ENCODE measurements around the gene PANK4.

DNA sequence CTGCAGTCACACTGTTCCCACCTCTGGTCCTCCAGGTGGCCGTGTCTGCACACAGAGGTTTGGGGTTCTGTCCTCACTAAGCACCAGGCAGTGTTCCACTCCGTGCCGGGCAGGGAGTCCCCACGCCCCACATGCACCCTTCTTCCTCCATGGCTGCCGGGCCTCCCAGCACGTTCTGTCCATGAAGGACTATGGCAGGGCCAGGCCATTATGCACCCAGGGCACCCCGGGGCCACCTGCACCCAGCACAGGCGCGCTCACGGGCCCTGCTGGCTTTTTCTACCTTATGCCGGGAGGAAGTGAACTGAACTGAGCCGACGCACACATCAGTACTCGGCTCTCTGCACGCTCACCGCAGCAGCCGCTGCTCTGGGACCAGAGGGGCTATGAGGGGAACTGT is 10.3 kb downstream of the PANK4 start:
- TF ChIP-seq, protein P1, sequence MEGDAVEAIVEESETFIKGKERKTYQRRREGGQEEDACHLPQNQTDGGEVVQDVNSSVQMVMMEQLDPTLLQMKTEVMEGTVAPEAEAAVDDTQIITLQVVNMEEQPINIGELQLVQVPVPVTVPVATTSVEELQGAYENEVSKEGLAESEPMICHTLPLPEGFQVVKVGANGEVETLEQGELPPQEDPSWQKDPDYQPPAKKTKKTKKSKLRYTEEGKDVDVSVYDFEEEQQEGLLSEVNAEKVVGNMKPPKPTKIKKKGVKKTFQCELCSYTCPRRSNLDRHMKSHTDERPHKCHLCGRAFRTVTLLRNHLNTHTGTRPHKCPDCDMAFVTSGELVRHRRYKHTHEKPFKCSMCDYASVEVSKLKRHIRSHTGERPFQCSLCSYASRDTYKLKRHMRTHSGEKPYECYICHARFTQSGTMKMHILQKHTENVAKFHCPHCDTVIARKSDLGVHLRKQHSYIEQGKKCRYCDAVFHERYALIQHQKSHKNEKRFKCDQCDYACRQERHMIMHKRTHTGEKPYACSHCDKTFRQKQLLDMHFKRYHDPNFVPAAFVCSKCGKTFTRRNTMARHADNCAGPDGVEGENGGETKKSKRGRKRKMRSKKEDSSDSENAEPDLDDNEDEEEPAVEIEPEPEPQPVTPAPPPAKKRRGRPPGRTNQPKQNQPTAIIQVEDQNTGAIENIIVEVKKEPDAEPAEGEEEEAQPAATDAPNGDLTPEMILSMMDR (IDR thresholded peaks at IDR 0.05): no peak
- no peak for TF ChIP-seq POLR2A (IDR thresholded peaks at IDR 0.05)

Measured in body of pancreas (tissue), 4 donors.